ENCODE results near the gene LRRC15.

DNA sequence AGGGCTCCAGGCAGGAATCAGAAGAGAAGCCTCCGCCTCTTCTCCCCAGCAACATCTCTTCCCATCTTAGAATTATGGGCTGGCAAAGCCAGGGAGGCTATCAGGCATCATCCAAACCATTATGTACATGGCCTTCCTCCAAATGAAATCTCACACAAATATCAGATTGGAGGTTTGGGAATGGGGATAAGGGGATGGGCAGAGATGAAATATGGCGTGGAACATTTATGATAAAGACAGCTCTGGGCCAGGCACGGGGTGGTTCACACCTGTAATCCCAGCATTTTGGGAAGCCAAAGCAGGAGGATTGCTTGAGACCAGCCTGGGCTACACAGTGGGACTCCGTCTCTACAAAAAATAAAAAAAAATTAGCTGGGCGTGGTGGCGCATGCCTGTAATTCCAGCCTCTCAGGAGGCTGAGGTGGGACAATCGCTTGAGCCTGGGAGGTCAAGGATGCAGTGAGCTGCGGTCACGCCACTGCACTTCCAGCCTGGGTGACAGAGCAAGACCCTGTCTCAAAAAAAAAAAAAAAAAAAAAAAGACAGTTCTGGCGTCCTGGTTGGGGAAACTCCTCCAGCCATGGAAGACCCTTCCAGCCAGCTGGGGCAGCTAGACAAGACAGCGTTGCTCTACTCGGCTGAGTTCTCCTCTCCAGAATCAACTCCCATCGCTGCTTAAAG is 55.0 kb downstream of the LRRC15 start:
- TF ChIP-seq, protein P1, sequence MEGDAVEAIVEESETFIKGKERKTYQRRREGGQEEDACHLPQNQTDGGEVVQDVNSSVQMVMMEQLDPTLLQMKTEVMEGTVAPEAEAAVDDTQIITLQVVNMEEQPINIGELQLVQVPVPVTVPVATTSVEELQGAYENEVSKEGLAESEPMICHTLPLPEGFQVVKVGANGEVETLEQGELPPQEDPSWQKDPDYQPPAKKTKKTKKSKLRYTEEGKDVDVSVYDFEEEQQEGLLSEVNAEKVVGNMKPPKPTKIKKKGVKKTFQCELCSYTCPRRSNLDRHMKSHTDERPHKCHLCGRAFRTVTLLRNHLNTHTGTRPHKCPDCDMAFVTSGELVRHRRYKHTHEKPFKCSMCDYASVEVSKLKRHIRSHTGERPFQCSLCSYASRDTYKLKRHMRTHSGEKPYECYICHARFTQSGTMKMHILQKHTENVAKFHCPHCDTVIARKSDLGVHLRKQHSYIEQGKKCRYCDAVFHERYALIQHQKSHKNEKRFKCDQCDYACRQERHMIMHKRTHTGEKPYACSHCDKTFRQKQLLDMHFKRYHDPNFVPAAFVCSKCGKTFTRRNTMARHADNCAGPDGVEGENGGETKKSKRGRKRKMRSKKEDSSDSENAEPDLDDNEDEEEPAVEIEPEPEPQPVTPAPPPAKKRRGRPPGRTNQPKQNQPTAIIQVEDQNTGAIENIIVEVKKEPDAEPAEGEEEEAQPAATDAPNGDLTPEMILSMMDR (conservative IDR thresholded peaks at IDR 0.05): no peak
- TF ChIP-seq EZH2 (IDR thresholded peaks at IDR 0.05; ENCODE audit: low read depth): no peak

Data from PC-9 (cell line).